Loucy (cell line): ENCODE results near the gene ZSWIM4.
A peak's percentile ranks its signal among the peaks of the same experiment; 100 is the strongest.

Experiments used
- H2AFZ ChIP-seq: fragments of 200-600 bp; sonication (generic); 2 replicates; pipeline ENCODE4 v1.6.0; 2016; ENCODE audit warnings: antibody characterized with exemption, mild to moderate bottlenecking, low read length, moderate library complexity
- H3F3A ChIP-seq: fragments of 200-600 bp; 2 replicates; pipeline ENCODE4 v1.6.0; 2016; ENCODE audit warnings: antibody characterized with exemption, low read depth, mild to moderate bottlenecking
- H3K27me3 ChIP-seq: fragments of 200-600 bp; sonication (generic); 2 replicates; pipeline ENCODE4 v1.6.1; 2014; ENCODE audit warnings: low read length, mild to moderate bottlenecking; ENCODE audit not compliant: insufficient read depth, poor library complexity, severe bottlenecking
- H3K36me3 ChIP-seq: fragments of 200-600 bp; sonication (generic); 2 replicates; pipeline ENCODE4 v1.6.1; 2016; ENCODE audit warnings: low read length; ENCODE audit not compliant: insufficient read depth
- H3K4me1 ChIP-seq: fragments of 200-600 bp; sonication (generic); 2 replicates; pipeline ENCODE4 v1.5.1; 2014; ENCODE audit warnings: low read length, mild to moderate bottlenecking; ENCODE audit not compliant: insufficient read depth, poor library complexity, severe bottlenecking
- H3K4me2 ChIP-seq: fragments of 200-600 bp; sonication (generic); 2 replicates; pipeline ENCODE4 v1.6.0; 2014; ENCODE audit warnings: antibody characterized with exemption, low read length, low read depth, mild to moderate bottlenecking; ENCODE audit not compliant: poor library complexity, severe bottlenecking
- H3K4me3 ChIP-seq: fragments of 200-600 bp; sonication (generic); 2 replicates; pipeline ENCODE4 v1.5.1; 2014; ENCODE audit warnings: low read length, mild to moderate bottlenecking, mixed read lengths; ENCODE audit not compliant: poor library complexity, severe bottlenecking
- H3K79me2 ChIP-seq: fragments of 200-600 bp; sonication (generic); 2 replicates; pipeline ENCODE4 v1.6.1; 2014; ENCODE audit warnings: low read length; ENCODE audit not compliant: insufficient read depth
- H3K9ac ChIP-seq: fragments of 200-600 bp; sonication (generic); 2 replicates; pipeline ENCODE4 v1.6.0; 2014; ENCODE audit warnings: mild to moderate bottlenecking, low read depth, low read length, moderate library complexity; ENCODE audit not compliant: poor library complexity, severe bottlenecking
- H3K9me2 ChIP-seq: fragments of 200-600 bp; sonication (generic); replicated peaks from 2 replicates; pipeline ENCODE4 v1.6.1; 2016; ENCODE audit warnings: low read depth, low read length, mixed read lengths
- H3K9me3 ChIP-seq: fragments of 200-600 bp; sonication (generic); 2 replicates; pipeline ENCODE4 v1.6.1; 2014; ENCODE audit warnings: mild to moderate bottlenecking, antibody characterized with exemption, low read length, low read depth; ENCODE audit not compliant: insufficient read depth
- H4K20me1 ChIP-seq: fragments of 200-600 bp; sonication (generic); 2 replicates; pipeline ENCODE4 v1.6.0; 2014; ENCODE audit warnings: antibody characterized with exemption, low read length, mild to moderate bottlenecking; ENCODE audit not compliant: insufficient read depth, poor library complexity, severe bottlenecking
- EZH2phosphoT487 ChIP-seq: fragments of 200-600 bp; IDR thresholded peaks from 2 replicates; pipeline ENCODE4 v1.6.1; 2018; ENCODE audit warnings: antibody characterized with exemption, mild to moderate bottlenecking, moderate library complexity, borderline replicate concordance
- TF ChIP-seq, protein P1 (sequence below): fragments of 200-600 bp; sonication (generic); conservative IDR thresholded peaks from 2 replicates; pipeline ENCODE4 v1.5.1; 2014; ENCODE audit warnings: mild to moderate bottlenecking, antibody characterized with exemption, low read length

ZSWIM4 gene

DNA sequence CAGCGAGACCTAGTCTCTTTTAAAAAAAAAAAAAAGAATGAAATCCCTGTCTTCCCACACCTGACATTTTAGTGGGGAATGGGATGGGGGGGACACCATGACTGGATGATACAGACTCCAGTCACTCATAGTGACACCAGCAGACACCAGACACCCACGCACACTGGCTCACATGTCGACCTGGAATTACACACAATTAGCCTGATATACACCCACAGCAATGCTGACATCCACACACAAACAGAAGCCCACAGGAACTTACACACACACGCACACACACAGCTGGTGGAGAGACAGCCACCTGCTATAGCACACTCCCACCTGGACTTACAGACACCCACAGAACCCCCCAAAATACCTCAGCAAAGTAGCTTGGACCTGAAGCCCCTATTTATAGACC lies 73.4 kb downstream of the ZSWIM4 start:
- peaks cover 66% of the 10 kb centered on the region for H3K79me2 ChIP-seq
- peak overlapping the region; percentile 16 for H3K4me2 ChIP-seq
- H3K4me3 ChIP-seq, result no peak overlapping the region
- no peak overlapping the region for H2AFZ ChIP-seq
- no peaks in the 10 kb centered on the region for H3K27me3 ChIP-seq
- peaks cover 2% of the 10 kb centered on the region for H4K20me1 ChIP-seq
- H3K9me2 ChIP-seq, result no peaks in the 10 kb centered on the region
- no peak overlapping the region for H3K9ac ChIP-seq
- H3K4me1 ChIP-seq, result peaks cover 23% of the 10 kb centered on the region
- H3K36me3 ChIP-seq, result no peaks in the 10 kb centered on the region
- peaks cover 11% of the 10 kb centered on the region; the same call in 1 of the 2 replicates for H3F3A ChIP-seq
- H3K9me3 ChIP-seq, result no peaks in the 10 kb centered on the region
- TF ChIP-seq EZH2phosphoT487, result no peak

DNA sequence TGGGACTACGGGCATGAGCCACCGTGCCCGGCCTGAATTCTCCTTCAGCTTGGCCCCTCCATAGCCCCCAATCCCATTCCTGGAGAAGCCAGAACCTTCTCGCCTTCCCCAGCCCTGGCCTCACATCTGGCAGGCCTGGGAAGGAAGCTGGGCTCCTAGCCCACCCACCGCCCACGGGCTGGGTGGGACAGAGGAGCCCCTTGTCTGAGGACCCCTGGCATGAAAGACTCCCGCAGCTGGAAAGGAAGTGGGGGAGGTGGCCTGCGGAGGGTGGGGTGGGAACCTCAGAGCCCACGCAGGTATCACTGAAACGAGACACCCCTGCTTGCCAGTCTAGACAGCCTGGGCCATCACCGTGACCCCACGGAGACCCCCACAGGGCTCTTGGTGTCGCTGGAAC lies 74.0 kb downstream of the ZSWIM4 start:
- H3K4me2 ChIP-seq, result peak overlapping the region; percentile 16
- no peak overlapping the region for H3K4me3 ChIP-seq
- no peaks in the 10 kb centered on the region; the same call in 1 of the 2 replicates for H3K36me3 ChIP-seq
- H3K27me3 ChIP-seq, result no peaks in the 10 kb centered on the region
- 0 out of 2 replicates have a peak, but pooled peaks cover 6% of the 10 kb centered on the region for H3F3A ChIP-seq
- peaks cover 17% of the 10 kb centered on the region for H3K4me1 ChIP-seq
- no peak for TF ChIP-seq EZH2phosphoT487
- TF ChIP-seq, protein P1, sequence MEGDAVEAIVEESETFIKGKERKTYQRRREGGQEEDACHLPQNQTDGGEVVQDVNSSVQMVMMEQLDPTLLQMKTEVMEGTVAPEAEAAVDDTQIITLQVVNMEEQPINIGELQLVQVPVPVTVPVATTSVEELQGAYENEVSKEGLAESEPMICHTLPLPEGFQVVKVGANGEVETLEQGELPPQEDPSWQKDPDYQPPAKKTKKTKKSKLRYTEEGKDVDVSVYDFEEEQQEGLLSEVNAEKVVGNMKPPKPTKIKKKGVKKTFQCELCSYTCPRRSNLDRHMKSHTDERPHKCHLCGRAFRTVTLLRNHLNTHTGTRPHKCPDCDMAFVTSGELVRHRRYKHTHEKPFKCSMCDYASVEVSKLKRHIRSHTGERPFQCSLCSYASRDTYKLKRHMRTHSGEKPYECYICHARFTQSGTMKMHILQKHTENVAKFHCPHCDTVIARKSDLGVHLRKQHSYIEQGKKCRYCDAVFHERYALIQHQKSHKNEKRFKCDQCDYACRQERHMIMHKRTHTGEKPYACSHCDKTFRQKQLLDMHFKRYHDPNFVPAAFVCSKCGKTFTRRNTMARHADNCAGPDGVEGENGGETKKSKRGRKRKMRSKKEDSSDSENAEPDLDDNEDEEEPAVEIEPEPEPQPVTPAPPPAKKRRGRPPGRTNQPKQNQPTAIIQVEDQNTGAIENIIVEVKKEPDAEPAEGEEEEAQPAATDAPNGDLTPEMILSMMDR, result no peak
- peaks cover 66% of the 10 kb centered on the region for H3K79me2 ChIP-seq
- H2AFZ ChIP-seq, result no peak overlapping the region
- no peak overlapping the region for H3K9ac ChIP-seq
- no peaks in the 10 kb centered on the region for H3K9me2 ChIP-seq
- H4K20me1 ChIP-seq, result peaks cover 2% of the 10 kb centered on the region
- no peaks in the 10 kb centered on the region for H3K9me3 ChIP-seq

DNA sequence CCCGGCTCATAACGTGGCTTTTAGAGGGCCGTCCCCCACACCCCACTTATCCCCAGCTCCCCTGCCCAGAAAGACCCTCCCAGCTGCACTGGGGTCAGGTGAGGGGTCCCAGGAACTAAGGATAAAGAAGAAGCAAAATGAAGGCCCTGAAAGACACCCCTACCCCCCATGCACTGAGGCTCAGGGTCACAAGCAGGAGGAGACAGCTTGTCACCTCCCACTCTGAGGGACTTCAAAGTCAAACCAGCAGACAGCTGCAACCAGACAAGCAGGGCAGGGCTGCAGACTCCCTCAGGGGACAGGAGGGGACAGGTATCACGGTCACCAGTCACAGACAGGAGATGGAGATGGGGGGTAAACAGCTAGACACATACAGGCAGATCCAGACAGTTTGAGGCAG lies 75.6 kb downstream of the ZSWIM4 start:
- no peaks in the 10 kb centered on the region for H3F3A ChIP-seq
- H3K4me3 ChIP-seq, result no peak overlapping the region
- H3K36me3 ChIP-seq, result no peaks in the 10 kb centered on the region; the same call in 1 of the 2 replicates
- TF ChIP-seq, protein P1, result no peak
- H3K27me3 ChIP-seq, result no peaks in the 10 kb centered on the region
- no peak overlapping the region for H3K9ac ChIP-seq
- peaks cover 11% of the 10 kb centered on the region for H3K4me1 ChIP-seq
- H2AFZ ChIP-seq, result no peak overlapping the region
- no peak overlapping the region for H3K4me2 ChIP-seq
- H4K20me1 ChIP-seq, result peaks cover 7% of the 10 kb centered on the region
- H3K79me2 ChIP-seq, result peaks cover 65% of the 10 kb centered on the region
- no peaks in the 10 kb centered on the region for H3K9me3 ChIP-seq
- H3K9me2 ChIP-seq, result no peaks in the 10 kb centered on the region

DNA sequence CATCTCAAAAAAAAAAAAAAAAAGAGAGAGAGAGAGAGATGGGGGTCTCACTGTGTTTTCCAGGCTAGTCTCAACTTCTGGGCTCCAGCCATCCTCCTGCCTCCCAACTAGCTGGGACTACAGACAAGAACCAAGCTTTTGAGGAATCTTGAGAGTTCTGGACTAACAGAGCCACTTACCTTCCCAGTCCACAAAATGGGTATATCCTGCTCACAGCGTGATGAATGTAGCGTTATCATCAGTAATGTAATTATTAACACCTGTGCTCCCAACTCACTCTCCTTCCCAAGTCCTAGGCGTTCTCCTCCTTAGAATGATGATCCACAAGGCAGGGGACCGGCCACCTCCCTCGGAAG lies 77.1 kb downstream of the ZSWIM4 start:
- Histone ChIP-seq H2AFZ (no peak overlapping the region), H3F3A (no peaks in the 10 kb centered on the region), H3K9me2 (no peaks in the 10 kb centered on the region), H3K4me2 (no peak overlapping the region), H3K4me1 (peaks cover 5% of the 10 kb centered on the region), H3K9me3 (no peaks in the 10 kb centered on the region), H3K79me2 (peaks cover 51% of the 10 kb centered on the region), H3K27me3 (no peaks in the 10 kb centered on the region), H4K20me1 (peaks cover 7% of the 10 kb centered on the region), H3K4me3 (no peak overlapping the region), H3K9ac (no peak overlapping the region), H3K36me3 (no peaks in the 10 kb centered on the region; the same call in 1 of the 2 replicates)
- no peak for TF ChIP-seq EZH2phosphoT487
- TF ChIP-seq, protein P1, result no peak
